ENCODE results near the gene PCCA.

Gene PCCA

DNA sequence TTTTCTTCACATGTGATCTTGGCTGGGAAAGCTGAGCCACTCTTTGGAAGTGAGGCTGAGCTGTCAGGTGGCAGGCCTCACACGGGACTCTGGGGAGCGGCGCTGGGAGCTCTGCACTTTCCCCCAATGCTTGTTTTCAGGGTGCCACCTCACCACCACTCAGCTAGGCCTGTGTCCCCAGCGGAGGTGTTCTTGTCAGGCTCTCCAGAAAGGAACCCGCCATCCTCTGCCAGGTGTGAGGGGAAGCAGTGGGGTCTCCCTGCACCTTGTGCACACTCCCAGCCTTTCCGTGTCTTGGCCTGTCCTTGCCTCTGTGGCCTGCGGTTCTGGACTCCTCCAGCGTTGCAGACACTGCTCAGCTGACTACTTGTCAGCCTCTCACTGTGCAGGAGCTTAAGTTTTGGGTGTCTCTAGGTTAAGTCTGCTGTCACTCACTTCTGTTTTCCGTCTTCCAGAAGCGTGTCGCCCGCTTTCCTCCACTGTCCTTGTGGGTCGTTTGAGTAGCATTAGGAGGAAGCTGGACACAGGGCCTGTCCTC, 447.8 kb downstream of the PCCA start:
- Histone ChIP-seq H3K4me3 (ENCODE audit: low read length) (no peak overlapping the region), H3K79me2 (ENCODE audit: low read length) (no peaks in the 10 kb centered on the region), H3K4me1 (ENCODE audit: low read length) (peaks cover 16% of the 10 kb centered on the region), H3K27me3 (ENCODE audit: low read depth, low read length) (no peaks in the 10 kb centered on the region), H4K20me1 (ENCODE audit: insufficient read depth, low read length) (0 out of 2 replicates have a peak, but pooled peaks cover 11% of the 10 kb centered on the region), H3K36me3 (replicated peaks; ENCODE audit: low read depth, low read length) (no peaks in the 10 kb centered on the region), H3K4me2 (ENCODE audit: low read length) (no peak overlapping the region), H3K9ac (ENCODE audit: low read length) (no peak overlapping the region), H3K9me3 (ENCODE audit: insufficient read depth, low read length) (no peaks in the 10 kb centered on the region), H3K27ac (ENCODE audit: low read length) (no peak overlapping the region), H2AFZ (ENCODE audit: low read depth, low read length) (no peak overlapping the region)
- no peak for TF ChIP-seq EZH2phosphoT487 (IDR thresholded peaks at IDR 0.05; ENCODE audit: low read depth)
- TF ChIP-seq, protein P1, sequence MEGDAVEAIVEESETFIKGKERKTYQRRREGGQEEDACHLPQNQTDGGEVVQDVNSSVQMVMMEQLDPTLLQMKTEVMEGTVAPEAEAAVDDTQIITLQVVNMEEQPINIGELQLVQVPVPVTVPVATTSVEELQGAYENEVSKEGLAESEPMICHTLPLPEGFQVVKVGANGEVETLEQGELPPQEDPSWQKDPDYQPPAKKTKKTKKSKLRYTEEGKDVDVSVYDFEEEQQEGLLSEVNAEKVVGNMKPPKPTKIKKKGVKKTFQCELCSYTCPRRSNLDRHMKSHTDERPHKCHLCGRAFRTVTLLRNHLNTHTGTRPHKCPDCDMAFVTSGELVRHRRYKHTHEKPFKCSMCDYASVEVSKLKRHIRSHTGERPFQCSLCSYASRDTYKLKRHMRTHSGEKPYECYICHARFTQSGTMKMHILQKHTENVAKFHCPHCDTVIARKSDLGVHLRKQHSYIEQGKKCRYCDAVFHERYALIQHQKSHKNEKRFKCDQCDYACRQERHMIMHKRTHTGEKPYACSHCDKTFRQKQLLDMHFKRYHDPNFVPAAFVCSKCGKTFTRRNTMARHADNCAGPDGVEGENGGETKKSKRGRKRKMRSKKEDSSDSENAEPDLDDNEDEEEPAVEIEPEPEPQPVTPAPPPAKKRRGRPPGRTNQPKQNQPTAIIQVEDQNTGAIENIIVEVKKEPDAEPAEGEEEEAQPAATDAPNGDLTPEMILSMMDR (IDR thresholded peaks at IDR 0.05; ENCODE audit: low read depth, low read length), result no peak

GRCh38 chr13:100537486-100537885, 448.6 kb downstream of the PCCA start:
- TF ChIP-seq, protein P1 (IDR thresholded peaks at IDR 0.05; ENCODE audit: low read depth, low read length), result no peak
- no peak for TF ChIP-seq EZH2phosphoT487 (IDR thresholded peaks at IDR 0.05; ENCODE audit: low read depth)
- Histone ChIP-seq H3K27me3 (ENCODE audit: low read depth, low read length) (no peaks in the 10 kb centered on the region), H3K4me1 (ENCODE audit: low read length) (peaks cover 18% of the 10 kb centered on the region), H3K79me2 (ENCODE audit: low read length) (no peaks in the 10 kb centered on the region), H3K27ac (ENCODE audit: low read length) (no peak overlapping the region), H3K4me2 (ENCODE audit: low read length) (no peak overlapping the region), H3K4me3 (ENCODE audit: low read length) (no peak overlapping the region), H3K36me3 (replicated peaks; ENCODE audit: low read depth, low read length) (no peaks in the 10 kb centered on the region), H4K20me1 (ENCODE audit: insufficient read depth, low read length) (0 out of 2 replicates have a peak, but pooled peaks cover 9% of the 10 kb centered on the region), H2AFZ (ENCODE audit: low read depth, low read length) (no peak overlapping the region), H3K9ac (ENCODE audit: low read length) (no peak overlapping the region), H3K9me3 (ENCODE audit: insufficient read depth, low read length) (no peaks in the 10 kb centered on the region)

DNA sequence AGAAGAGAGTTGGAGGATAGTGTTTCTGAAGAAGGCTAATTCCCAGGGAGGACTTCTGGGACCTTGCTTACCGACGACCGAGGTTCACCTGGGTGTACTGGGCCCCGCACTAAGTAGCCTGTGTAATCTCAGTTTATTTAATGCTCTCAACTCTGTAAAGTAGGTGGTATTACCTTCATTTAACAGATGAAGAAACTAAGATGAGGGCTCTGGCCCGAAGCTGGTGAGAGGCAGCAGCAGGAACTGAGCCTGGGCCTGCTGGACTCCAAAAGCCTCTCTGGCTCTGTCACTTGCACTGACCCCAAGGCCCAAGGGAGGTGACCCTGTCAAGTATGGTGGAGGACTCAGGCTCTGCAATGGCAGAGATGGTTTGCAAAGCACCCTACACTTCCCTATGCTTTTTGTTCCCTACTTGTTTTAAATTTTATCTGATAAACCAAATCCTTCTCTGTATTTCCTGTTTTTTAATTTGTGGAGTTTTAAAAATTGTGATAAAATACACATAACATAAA, 449.1 kb downstream of the PCCA start:
- Histone ChIP-seq H4K20me1 (ENCODE audit: insufficient read depth, low read length) (0 out of 2 replicates have a peak, but pooled peaks cover 4% of the 10 kb centered on the region), H3K27ac (ENCODE audit: low read length) (no peak overlapping the region), H3K9me3 (ENCODE audit: insufficient read depth, low read length) (no peaks in the 10 kb centered on the region), H3K4me2 (ENCODE audit: low read length) (no peak overlapping the region), H2AFZ (ENCODE audit: low read depth, low read length) (no peak overlapping the region), H3K9ac (ENCODE audit: low read length) (no peak overlapping the region), H3K36me3 (replicated peaks; ENCODE audit: low read depth, low read length) (no peaks in the 10 kb centered on the region), H3K27me3 (ENCODE audit: low read depth, low read length) (no peaks in the 10 kb centered on the region), H3K79me2 (ENCODE audit: low read length) (no peaks in the 10 kb centered on the region), H3K4me1 (ENCODE audit: low read length) (peaks cover 19% of the 10 kb centered on the region), H3K4me3 (ENCODE audit: low read length) (no peak overlapping the region)
- TF ChIP-seq, protein P1 (IDR thresholded peaks at IDR 0.05; ENCODE audit: low read depth, low read length), result no peak
- TF ChIP-seq EZH2phosphoT487 (IDR thresholded peaks at IDR 0.05; ENCODE audit: low read depth), result no peak

GRCh38 chr13:100540621-100541020, 451.7 kb downstream of the PCCA start:
- H3K9me3 ChIP-seq (ENCODE audit: insufficient read depth, low read length), result no peaks in the 10 kb centered on the region
- H2AFZ ChIP-seq (ENCODE audit: low read depth, low read length), result no peak overlapping the region
- peaks cover 7% of the 10 kb centered on the region for H3K4me1 ChIP-seq (ENCODE audit: low read length)
- H3K36me3 ChIP-seq (replicated peaks; ENCODE audit: low read depth, low read length), result no peaks in the 10 kb centered on the region
- no peak overlapping the region for H3K4me2 ChIP-seq (ENCODE audit: low read length)
- no peak overlapping the region for H3K4me3 ChIP-seq (ENCODE audit: low read length)
- no peak for TF ChIP-seq EZH2phosphoT487 (IDR thresholded peaks at IDR 0.05; ENCODE audit: low read depth)
- TF ChIP-seq, protein P1 (IDR thresholded peaks at IDR 0.05; ENCODE audit: low read depth, low read length), result no peak
- H3K79me2 ChIP-seq (ENCODE audit: low read length), result no peaks in the 10 kb centered on the region
- no peak overlapping the region for H3K27ac ChIP-seq (ENCODE audit: low read length)
- H3K9ac ChIP-seq (ENCODE audit: low read length), result no peak overlapping the region
- H3K27me3 ChIP-seq (ENCODE audit: low read depth, low read length), result no peaks in the 10 kb centered on the region
- 0 out of 2 replicates have a peak, but pooled peaks cover 3% of the 10 kb centered on the region for H4K20me1 ChIP-seq (ENCODE audit: insufficient read depth, low read length)
